ENCODE results near the gene ELF1.

DNA sequence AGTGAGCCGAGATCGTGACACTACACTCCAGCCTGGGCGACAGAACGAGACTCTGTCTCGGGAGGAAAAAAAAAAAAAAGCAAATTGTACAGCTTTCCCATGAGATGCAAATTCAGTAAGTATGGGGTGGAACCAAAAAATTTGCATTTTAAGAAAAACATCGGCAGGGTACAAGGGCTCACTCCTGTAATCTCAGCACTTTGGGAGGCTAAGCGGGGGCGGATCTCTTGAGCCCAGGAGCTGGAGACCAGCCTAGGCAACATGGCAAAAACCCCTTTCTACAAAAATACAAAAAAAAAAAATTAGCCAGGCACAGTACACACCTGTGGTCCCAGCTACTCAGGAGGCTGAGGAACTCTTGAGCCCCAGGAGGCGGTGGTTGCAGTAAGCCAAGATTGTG lies 91.2 kb downstream of the ELF1 start:
- TF ChIP-seq, protein P1, sequence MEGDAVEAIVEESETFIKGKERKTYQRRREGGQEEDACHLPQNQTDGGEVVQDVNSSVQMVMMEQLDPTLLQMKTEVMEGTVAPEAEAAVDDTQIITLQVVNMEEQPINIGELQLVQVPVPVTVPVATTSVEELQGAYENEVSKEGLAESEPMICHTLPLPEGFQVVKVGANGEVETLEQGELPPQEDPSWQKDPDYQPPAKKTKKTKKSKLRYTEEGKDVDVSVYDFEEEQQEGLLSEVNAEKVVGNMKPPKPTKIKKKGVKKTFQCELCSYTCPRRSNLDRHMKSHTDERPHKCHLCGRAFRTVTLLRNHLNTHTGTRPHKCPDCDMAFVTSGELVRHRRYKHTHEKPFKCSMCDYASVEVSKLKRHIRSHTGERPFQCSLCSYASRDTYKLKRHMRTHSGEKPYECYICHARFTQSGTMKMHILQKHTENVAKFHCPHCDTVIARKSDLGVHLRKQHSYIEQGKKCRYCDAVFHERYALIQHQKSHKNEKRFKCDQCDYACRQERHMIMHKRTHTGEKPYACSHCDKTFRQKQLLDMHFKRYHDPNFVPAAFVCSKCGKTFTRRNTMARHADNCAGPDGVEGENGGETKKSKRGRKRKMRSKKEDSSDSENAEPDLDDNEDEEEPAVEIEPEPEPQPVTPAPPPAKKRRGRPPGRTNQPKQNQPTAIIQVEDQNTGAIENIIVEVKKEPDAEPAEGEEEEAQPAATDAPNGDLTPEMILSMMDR (IDR thresholded peaks at IDR 0.05; ENCODE audit: extremely low read depth in 1 of 2, insufficient read depth in 1 of 2, low read depth in 1 of 2, low read length in 2 of 2), result no peak
- no peak for TF ChIP-seq EZH2 (IDR thresholded peaks at IDR 0.05; ENCODE audit: borderline replicate concordance, low read depth, low read length, severe bottlenecking)
- no peak for TF ChIP-seq POLR2AphosphoS5 (IDR thresholded peaks at IDR 0.05; ENCODE audit: insufficient read depth, low read depth, low read length)
- no peak for TF ChIP-seq MYC (IDR thresholded peaks at IDR 0.05; ENCODE audit: low read depth, low read length)
- no peak for TF ChIP-seq JUN (IDR thresholded peaks at IDR 0.05; ENCODE audit: borderline replicate concordance, insufficient read depth, insufficient read length, low read depth)
- no peak for TF ChIP-seq GATA2 (IDR thresholded peaks at IDR 0.05; ENCODE audit: insufficient read depth, insufficient read length, low read depth, low read length)
- no peak for TF ChIP-seq POLR2A (IDR thresholded peaks at IDR 0.05; ENCODE audit: low read depth, low read length)
